GM12892 (cell line): ENCODE measurements around the gene SLCO3A1.

Experiments
- POLR2A ChIP-seq: IDR thresholded peaks from 2 replicates; pipeline ENCODE4 v1.6.1; 2011; ENCODE audit warnings: low read depth, low read length, control low read depth
- TAF1 ChIP-seq: IDR thresholded peaks from 2 replicates; pipeline ENCODE4 v1.6.1; 2011; ENCODE audit warnings: low read depth, mild to moderate bottlenecking, control low read depth, low read length, borderline replicate concordance

- no peak for TF ChIP-seq POLR2A
- TF ChIP-seq TAF1, result no peak
Observed at GRCh38 chr15:92149029-92149428, 295.5 kb downstream of the SLCO3A1 start.
